ENCODE data around the gene INHBB.

Gene INHBB

GRCh38 chr2:120343433-120344105, 2.4 kb upstream of the INHBB start:
- peak; percentile 60 for DNase-seq

- DNase-seq, result no peak
Observed at GRCh38 chr2:120344214-120344975, 1.5 kb upstream of the INHBB start.

DNA sequence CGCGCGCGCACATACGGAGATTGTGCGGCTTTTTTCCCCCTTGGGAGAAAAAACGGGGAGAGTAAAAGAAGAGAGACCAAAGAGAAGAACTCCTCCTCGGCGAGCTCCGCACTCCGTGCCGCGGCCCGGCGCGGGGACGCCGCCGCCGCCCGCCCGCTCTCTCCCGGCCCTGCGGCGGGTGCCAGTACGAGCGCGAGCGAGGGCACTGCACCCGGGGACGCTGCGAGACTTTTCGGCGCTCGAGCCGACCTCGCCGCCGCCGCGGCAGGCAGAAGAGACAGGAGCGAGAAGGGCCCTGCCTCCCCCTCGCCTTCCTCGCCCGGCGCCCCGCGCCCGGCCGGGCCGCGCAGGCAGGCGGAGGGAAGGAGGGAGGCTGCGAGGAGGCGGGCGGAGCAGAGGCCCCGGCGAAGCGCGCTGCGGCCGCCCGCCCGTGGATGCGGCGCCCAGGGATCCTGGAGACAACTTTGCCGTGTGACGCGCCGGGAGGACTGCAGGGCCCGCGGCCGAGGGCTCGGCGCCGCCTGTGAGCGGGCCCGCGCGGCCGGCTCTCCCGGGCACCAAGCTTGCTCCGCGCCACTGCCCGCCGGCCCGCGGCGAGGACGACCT, 857 bp upstream of the INHBB start:
- no peak for DNase-seq

GRCh38 chr2:120345608-120346007, 328 bp upstream of the INHBB start:
- DNase-seq, result no peak

DNA sequence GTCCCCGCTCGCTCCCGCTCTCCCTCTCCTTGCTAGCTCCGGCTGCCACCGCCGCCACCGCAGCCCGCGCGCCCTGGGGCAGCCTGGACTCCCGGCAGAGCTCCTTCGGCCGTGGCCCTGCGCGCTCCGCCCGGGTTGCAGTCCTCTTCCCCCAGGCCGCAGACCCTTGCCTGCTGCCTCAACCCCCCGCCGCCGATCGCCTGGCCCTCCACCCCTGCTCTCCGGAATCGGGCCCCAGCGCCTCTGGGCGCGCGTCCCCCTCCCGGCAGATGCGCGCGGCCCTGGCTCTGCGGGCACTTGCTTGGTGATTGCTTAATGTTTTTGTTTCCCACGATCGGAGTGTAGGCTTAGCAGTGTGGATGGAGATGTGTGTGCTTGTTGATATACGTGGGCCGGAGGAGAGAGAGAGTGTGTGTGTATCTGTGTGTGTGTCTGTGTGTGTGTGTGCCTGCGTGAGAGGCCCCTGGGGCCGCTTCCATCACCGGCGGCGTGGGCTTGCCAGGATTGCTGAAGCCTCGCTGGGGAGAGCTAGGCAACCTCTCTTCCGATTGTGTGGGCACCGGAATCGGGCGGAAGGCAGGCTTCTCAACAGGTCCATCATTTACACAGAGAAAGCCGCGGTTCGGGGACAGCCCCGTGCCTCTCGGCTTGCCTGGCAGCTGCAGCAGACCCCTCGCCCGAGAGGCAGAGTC, 877 bp downstream of the INHBB start:
- no peak for DNase-seq

DNA sequence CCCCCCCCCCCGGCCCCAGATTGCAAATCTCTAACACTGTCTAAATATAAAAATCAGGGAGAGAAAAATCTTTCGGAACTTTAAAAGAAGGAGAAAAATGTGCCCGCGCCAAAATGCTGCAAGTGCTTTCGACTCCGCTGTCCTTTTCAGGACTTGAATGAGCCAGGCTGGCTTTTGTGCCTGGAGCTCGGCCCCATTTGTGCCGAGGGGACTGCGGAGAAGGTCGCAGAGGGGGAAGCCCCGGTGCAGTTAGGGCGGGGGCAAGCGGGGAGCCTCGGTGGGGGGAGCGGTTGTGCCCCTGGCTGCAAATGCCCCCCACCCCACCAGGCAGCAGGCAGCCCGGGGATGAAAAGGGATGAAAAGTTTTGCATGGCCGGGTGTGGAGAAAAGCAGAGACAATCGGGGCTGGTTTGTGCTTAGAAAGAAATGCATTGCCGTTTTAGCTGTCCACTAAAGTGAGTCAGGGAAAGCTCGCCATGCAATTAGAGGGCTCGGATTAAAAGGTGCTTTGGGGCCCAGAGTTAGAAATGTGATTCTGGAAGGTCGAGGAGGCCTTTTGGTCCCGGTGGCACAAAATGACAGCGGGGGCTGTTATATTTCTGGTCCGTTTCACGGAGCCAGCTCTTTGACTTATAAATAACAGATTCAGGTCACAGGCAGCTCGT, 1.6 kb downstream of the INHBB start:
- DNase-seq, result no peak

DNA sequence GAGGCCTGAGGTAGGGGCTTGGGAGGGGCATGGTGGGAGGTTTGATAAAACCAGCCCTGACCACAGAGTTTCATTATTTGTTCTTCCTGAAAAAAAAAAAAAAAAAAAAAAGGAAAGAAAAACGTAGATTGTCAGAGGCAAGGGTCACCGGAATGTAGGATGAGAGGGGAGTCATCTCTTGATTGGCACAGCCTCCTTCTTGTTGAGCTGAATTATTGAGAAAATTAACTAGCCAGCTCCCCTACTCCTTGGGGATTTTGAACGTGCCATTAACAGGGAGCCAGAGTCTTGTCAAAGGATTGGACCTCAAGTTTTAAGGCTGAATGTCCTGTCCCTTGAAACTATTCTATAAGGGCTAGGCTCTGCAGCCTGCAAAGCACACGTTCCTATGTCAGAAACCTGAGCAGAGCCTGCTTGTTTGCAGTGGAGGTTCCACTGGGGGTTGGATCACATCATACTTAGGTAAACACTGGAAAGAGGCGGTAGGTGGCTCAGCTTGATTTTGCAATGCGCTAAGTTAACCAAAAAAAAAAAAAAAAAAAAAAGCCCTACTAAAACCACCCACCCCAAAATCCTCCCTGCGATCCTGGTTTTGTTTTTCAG, 2.3 kb downstream of the INHBB start:
- no peak for DNase-seq

DNA sequence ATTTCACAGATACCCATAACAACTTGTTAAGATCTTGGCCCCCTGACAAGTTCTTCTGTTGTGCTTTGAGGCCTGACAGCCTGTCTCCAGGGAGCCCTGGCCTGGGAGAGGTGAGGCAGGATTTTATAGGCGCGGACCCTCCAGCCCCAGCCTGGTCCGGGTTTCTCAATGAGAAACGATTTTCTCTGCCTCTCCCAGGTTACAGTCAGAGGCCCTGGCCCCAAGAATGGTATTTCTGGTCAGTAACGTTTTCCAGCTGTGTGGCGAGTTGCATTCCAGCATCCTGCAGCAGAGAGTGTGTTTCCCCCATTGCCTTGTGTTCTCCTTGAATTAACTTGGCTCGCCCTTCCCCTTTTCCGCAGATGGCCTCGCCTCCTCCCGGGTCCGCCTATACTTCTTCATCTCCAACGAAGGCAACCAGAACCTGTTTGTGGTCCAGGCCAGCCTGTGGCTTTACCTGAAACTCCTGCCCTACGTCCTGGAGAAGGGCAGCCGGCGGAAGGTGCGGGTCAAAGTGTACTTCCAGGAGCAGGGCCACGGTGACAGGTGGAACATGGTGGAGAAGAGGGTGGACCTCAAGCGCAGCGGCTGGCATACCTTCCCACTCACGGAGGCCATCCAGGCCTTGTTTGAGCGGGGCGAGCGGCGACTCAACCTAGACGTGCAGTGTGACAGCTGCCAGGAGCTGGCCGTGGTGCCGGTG, 3.0 kb downstream of the INHBB start:
- no peak for DNase-seq

DNA sequence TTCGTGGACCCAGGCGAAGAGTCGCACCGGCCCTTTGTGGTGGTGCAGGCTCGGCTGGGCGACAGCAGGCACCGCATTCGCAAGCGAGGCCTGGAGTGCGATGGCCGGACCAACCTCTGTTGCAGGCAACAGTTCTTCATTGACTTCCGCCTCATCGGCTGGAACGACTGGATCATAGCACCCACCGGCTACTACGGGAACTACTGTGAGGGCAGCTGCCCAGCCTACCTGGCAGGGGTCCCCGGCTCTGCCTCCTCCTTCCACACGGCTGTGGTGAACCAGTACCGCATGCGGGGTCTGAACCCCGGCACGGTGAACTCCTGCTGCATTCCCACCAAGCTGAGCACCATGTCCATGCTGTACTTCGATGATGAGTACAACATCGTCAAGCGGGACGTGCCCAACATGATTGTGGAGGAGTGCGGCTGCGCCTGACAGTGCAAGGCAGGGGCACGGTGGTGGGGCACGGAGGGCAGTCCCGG, 3.5 kb downstream of the INHBB start:
- DNase-seq, result no peak

DNA sequence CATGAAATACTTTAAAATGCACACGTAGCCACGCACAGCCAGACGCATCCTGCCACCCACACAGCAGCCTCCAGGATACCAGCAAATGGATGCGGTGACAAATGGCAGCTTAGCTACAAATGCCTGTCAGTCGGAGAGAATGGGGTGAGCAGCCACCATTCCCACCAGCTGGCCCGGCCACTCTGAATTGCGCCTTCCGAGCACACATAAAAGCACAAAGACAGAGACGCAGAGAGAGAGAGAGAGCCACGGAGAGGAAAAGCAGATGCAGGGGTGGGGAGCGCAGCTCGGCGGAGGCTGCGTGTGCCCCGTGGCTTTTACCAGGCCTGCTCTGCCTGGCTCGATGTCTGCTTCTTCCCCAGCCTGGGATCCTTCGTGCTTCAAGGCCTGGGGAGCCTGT, 4.1 kb downstream of the INHBB start:
- no peak for DNase-seq

GRCh38 chr2:120350801-120351320, 4.9 kb downstream of the INHBB start:
- DNase-seq, result no peak

GRCh38 chr2:120352696-120353590, 7.0 kb downstream of the INHBB start:
- no peak for DNase-seq

- no peak for DNase-seq
Observed at GRCh38 chr2:120353591-120353898, 7.6 kb downstream of the INHBB start.

- no peak for DNase-seq
Observed at GRCh38 chr2:120353931-120354330, 8.0 kb downstream of the INHBB start.

- DNase-seq, result no peak
Observed at GRCh38 chr2:120354467-120354866, 8.5 kb downstream of the INHBB start.

DNA sequence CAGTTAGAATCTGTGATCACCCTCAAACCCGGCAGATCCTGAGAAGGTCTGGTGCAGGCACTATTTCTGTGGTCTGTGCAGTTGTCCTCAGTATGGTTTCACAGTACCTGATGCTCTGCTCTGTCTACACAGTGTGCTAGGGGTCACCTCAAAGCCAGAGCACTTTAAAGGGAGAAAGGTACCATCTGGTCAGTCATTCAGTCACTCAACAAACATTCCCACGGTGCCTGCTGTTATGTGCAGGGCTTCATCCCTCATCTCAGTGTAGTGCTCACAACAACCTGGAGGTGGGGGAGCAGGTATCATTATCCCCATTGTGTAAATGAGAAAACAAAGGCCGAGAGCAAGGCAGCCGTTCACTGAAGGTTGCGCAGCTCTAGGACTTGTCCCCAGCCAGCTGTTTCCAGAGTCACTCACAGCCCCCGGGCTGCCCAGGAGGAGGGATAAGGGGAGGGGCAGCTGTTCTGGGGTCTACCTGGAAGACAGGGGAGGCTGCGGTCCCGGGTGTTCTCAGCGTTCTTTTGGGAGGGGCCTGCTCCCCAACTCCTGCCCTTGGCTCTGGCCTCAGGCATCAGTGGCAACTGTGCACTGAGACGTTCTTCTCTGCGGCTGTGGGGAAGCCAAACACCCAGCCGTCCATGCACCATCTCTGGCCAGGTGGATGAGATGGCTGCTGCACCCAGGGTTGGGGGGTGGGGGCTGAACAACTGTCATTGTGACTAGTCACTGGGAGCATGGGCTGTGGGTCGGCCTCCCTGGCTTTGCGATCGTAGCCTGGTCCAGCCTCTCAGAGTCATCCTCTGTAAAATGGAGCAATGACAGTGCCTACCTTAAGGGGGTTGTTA, 9.2 kb downstream of the INHBB start:
- DNase-seq, result no peak

GRCh38 chr2:120355780-120356266, 9.9 kb downstream of the INHBB start:
- no peak for DNase-seq

- DNase-seq, result no peak
Observed at GRCh38 chr2:120357768-120358167, 11.8 kb downstream of the INHBB start.

DNA sequence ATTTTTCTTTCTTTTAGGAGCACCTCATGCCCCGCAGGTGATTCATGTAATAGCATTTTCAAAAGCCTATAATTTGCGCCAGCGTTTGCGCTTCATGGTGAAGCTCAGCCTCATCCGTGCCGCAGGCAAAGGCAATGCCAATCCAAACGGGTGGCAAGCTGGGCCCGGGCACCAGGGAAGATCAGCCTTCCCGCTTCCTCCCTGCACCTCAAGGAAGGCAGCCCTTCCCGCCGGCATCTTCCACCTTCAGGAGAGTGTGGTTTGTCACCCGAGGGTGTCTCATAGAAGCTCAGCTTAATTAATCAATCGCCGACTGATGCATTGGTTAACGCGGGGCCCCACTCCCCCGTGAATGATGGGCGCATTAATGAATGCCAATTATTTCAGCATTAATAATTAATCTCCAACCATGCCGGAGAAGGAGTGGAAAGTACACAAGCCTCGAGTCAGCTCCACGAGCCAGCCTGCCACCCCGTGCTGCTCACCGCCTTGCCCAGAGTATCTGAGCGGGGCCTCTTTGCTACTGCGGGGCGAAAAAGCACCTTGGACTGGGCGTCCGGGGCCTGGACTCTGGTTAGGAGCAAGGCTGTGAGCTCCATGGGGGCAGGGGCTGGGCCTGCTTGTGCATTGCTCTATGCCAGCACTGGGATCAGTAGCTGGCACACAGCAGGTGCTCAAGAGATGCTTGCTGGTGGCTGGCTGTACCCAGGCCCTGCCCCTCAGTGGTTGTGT, 13.0 kb downstream of the INHBB start:
- DNase-seq, result no peak
